IPS-NIHi7 (cell line): Measurements from ENCODE around the gene ATF1.
"Not testable (repeated sequence)": the region's sequence is repeated elsewhere in the genome, so short reads cannot be mapped to it uniquely, and the experiment has no call there.

Experiments used
- DNase-seq: peaks from one replicate; pipeline ENCODE4 v3.0.0; 2012; ENCODE audit warnings: mixed read lengths; ENCODE audit errors: extremely low spot score

The ATF1 gene

GRCh38 chr12:50859621-50860310 lies 95.9 kb downstream of the ATF1 start:
- DNase-seq = no peak

DNA sequence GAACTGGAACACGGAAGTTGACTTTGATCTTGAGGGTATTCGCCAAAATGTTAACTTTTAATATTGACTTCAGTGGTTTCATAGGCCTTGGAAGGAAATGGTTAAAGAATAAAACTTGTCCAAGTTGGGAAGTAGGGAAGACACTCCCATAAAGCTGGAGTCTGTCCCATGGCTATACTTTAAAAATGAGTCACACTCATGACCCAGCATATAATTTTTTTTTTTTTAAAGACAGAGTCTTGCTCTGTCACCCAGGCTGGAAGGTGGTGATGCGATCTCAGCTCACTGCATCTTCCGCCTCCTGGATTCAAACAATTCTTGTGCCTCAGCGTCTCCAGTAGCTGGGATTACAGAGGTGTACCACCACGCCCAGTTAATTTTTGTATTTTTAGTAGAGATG lies 98.4 kb downstream of the ATF1 start:
- no peak for DNase-seq

- DNase-seq = no peak
These were observed 101.4 kb downstream of the ATF1 start for GRCh38 chr12:50865266-50865665.

- DNase-seq = not testable (repeated sequence)
These were observed 105.0 kb downstream of the ATF1 start for GRCh38 chr12:50868881-50869280.
